ENCODE data around the gene NEU4.

DNA sequence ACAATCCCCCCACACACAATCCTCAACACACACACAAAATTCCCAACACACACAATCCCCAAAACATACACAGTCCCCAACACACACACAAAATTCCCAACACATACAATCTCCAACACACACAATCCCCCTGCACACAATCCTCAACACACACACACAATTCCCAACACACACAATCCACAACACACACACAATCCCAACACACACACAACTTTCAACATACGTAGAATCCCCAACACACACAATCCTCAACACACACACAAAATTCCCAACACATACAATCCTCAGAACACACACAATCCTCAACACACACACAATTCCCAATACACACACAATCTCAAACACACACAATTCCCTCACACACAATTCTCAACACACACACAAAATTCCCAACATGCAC lies 52.3 kb downstream of the NEU4 start:
- no peak for TF ChIP-seq CTCF (conservative IDR thresholded peaks at IDR 0.05 in 1 of 2, IDR thresholded peaks at IDR 0.05 in 1 of 2; ENCODE audit: low read depth in 1 of 2, low read length in 2 of 2)
- TF ChIP-seq EZH2 (IDR thresholded peaks at IDR 0.05; ENCODE audit: low read length, missing control alignments): no peak
